Measurements from ENCODE around the gene UMOD.
"Not testable (repeated sequence)": the region's sequence is repeated elsewhere in the genome, so short reads cannot be mapped to it uniquely, and the experiment has no call there.

Gene UMOD

DNA sequence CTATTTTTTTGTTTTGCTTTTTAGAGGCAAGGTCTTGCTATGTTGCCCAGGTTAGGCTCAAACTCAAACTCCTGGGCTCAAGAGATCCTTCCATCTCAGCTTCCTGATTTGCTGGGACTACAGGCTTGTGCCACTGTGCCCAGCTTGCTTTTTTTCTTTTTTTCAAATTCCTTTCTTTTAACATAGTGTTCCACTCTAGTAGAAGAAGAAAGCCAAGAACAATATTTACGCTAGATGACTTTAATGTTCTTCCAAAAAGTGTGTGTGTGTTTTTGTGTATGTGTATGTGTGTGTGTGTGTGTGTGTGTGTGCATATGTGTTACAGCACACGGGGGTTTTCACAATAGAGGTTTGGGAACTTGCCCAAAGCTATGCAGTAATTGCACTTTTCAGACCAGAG is 10.7 kb upstream of the UMOD start:
- DNase-seq (ENCODE audit: low spot score) = no peak

DNA sequence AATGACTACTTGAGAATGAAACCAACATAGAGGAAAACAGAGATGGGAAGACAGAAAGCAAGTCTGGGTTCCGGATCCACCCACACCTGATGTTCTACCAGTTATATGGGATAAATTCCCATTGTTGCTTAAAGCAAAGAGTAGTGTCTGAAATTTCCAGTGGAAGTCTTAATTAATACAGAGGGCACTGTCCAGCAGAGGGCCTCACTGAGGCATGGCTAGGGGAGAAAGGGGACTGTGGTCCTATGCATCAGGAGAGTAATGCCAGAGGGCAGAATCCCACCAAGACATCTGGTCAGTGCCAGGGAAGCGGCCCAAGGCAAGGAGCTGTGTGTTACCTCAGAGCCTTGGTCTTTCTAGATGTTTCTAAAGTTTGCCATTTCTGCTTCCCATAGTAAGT is 7.5 kb upstream of the UMOD start:
- peak; percentile 24 for DNase-seq (ENCODE audit: low spot score)

DNA sequence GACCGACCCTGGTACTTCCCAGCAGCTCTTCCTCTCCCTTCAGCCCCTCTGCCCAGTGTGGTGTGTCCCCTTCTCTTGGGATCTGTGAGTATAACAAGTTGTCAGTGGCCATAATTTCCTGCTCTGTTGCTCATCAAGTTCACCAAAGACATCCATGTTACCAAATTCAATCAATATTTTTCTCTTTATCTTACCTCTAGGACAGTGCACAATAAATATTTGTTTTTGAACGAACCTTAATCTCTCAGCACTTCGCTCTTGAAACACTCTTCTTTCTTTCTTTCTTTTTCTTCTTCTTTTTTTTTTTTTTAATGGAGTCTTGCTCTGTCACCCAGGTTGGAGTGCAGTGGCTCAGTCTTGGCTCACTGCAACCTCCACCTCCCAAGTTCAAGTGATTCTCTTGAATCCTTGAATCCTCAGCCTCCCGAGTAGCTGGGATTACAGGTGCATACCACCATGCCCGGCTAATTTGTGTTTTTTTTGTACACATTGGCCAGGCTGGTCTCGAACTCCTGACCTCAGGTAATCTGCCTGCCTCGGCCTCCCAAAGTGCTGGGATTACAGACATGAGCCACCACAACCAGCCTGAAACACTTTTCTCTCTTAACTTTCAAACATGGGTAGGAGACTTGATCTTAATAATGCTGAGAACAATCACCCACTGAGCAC is 2.7 kb upstream of the UMOD start:
- no peak for DNase-seq (ENCODE audit: low spot score)

DNA sequence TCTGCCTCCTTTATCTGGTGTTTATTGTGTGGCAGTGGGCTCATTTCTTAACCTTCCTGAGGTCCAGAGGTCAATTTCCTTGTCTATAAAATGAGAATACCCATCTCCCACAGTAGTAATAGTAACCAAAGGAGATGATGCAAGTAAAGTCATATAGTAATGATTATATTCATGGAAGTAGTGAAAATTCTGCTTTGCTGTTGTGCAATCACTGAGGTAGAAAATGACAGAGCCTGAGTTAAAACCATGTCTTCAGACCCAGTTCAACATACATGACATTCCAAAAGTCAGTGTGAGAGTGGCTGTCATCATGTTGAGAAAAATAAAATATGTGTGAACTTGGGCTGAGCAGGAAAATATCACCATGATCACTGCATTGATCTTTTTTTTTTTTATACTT is 864 bp upstream of the UMOD start:
- no peak for DNase-seq (ENCODE audit: low spot score)

DNA sequence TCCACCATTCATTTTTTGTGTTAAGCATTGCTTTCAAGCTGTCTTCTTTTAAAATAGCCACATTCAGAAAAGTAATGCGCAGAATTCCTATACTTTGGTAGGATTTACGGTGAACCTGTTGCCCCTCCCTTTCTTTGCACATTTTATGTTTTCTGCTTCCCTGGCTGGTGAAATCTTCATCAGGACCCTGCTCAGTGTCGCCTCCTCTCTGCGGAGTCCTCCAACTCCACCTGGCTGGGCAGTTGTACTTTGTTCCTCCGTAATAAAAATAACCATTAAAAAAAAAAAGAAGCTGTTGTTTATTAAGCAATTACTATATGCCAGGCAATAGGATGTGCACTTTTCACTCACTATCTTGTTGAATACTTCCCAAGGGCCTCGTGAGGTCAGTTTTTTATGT is 2.9 kb downstream of the UMOD start:
- no peak for DNase-seq (ENCODE audit: low spot score)

DNA sequence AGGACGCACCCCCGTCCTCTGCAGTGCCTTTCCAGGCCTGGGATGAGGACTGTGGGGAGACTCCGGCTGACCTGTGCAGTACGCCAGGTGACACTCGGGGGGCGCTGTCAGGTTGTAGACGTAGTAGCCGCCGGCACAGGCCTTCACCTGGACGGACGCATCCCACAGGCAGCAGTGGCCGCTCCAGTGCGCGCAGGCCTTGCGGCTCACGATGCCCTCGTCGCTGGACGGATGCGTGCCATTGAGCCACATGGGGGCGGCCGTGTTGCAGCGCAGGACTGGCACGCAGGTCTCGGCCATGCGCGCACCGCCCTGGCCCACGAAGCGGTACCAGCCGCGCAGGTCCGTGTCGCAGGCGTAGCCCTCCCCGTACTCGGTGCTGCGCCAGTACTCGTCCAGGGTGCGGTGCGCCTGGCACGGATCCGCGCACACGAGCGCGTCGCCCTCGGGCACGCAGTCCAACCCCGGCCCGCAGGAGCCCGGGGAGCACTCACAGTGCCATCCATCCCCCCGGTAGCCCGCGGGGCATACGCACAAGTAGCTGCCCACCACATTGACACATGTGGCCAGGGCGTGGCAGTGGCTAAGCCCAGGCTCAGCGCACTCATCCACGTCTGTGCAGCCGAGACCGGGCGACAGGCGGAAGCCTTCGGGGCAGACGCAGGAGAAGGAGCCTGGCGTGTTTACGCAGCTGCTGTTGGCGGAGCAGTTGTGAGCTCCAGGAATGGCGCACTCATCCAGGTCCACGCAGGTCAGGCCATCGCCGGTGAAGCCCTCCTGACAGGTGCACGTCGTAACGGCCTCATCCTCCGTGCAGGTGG is 3.9 kb downstream of the UMOD start:
- no peak for DNase-seq (ENCODE audit: low spot score)

DNA sequence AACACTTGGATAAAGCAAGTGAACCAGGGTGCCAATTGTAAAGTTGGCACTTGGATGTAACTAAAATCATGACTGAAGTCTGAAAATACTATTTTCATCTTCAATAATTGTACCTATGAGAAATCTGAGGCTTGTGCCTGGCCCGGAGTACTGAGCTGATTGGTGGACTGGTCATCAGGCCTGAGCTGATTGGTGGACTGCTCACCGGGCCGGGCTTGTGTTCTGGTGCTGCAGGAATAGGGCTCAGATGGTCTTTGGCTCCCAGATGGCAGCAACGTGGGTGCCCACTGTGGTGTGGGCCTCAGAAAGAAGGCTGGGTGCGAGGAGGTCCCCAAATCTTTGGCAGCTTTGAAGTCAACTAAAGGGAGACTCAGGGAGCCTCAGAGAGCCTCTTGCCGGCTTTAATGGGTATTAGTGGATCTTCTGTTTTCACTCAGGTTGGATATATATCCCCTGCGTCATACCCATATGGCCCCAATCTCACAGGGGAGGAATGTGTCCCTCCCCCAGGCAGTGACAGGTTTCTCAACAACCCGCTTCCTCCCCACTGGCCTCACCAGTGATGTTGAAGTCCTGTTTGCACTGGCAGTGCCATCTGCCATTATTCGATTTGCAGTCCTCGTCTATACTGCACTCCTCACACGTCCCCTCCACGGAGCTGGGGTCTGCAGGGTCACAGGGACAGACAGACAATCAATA is 4.7 kb downstream of the UMOD start:
- no peak for DNase-seq (ENCODE audit: low spot score)

DNA sequence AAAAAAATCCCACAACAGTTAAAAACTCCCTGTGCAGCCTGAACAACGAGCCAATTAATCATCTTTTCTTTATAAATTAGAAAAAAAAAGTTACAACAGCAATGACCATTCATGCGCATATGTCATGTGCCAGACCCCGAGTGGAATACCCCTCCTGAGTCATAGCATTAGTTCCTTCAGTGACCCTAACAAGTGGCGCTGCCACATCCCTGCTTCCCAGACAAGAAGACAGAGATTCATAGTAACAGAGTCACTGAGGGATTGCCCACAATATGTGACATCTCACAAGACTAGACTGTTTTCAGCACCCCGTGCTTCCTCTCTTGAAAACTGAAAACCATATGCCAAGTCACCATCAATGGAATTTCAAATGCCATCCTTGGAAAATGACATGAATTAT is 7.9 kb downstream of the UMOD start:
- DNase-seq (ENCODE audit: low spot score) = no peak

DNA sequence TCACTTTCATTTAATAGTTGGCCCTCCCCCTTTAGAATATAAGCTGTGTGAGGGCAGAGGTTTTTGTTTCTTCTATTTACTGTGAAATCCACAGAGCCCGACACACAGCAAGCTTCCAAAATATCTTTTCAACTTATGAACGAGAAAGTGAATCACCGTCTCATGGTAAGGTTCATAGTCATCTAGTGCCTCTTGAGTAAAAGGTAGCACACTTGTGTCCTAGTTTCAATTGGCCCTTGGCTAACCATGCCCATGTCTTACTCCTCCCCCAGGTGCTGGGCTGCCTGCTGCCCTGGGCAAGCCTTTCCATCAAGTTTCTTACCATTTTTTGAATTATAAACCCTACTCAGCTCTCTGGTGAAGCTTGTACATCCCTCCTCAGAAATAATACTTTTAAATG is 12.8 kb downstream of the UMOD start:
- DNase-seq (ENCODE audit: low spot score) = no peak

DNA sequence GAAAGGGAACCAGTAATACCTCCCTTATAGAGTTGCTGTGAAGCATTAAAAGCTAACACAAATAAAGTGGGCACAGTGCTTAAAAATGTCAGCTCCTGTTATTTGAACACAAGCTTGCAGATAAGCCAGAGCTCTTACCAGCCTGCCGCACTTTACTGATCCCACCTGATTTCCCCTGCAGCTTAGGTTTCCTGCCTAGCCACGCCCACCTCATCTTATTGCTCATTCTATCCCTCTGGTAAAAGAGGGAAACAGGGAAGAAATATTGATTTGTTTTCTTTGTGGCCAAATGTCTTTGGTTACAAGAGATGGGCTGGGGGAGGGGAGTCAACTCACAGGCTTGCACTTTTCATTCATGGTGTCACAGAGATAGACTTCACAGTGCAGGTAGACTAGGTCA is 15.6 kb downstream of the UMOD start:
- DNase-seq (ENCODE audit: low spot score) = no peak

DNA sequence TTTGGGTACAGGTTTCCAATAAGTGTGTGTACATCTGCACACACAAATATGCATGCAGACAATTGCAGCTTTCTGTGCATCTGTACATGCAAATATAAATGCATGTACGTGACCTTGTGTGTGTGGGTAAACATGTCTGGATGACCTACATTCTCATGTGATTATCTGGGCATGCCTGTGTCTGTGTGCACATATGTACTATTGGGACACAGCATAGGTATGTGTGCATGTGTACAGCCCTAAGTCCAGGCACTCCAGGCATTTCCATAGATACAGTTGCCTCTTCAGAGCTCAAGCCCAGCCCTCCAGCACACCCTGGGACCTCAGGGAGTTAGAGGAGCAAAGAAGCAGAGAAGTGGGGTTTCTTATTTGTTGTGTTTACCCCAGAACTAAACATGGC is 18.1 kb downstream of the UMOD start:
- DNase-seq (ENCODE audit: low spot score) = no peak

DNA sequence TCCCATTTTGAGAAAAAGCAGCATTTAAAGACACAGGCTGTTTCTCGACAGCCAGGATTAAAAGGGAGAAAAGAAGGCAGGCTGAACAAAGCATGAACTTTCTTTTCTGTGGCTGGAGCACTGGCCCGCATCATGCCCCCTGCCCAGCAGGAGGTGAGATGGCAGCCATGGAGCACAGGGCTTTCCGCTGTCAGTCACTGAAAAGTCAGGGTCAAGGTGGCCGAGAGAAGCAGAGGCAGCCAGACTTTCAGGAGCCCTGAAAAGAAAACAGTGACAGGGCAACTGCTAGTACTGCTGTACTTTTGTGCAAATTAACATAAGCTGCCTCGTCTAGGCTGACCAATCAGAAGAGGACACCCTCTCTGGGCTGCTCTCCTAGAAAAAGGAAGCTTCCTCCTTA is 19.4 kb downstream of the UMOD start:
- no peak for DNase-seq (ENCODE audit: low spot score)

DNA sequence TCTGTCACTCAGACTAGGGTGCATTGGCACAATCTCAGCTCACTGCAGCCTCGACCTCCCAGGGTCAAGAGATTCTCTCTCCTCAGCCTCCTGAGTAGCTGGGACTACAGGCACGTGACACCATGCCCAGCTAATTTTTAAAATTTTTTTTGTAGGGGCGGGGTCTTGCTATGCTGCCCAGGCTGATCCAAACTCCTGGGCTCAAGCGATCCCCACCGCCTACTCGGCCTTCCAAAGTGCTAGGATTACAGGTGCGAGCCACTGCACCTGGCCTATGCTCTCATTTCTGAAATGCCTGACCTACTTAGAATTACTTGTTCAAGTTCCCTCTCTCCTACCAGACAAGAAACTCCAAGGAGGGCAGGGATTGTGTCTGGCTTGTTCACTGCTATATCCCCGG is 20.1 kb downstream of the UMOD start:
- DNase-seq (ENCODE audit: low spot score) = no peak

DNA sequence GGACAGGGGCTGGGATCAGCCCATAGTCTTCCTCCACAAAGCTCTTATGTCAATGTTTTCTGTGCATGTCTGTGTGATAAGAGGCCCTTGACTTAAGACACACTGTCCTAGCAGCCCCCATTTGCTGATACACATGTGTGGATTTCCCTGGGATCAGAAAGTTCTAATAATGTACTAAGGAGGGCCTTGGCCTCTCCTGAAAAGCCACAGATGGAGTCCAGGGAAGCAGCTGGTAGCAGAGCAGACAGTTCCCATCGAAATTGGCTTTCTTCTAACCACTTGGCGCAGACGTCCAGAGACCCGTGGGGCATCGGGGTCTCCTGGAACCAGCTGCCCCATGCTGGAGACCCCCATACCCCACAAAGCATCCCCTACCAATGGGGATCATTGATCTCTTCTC is 20.9 kb downstream of the UMOD start:
- no peak for DNase-seq (ENCODE audit: low spot score)

DNA sequence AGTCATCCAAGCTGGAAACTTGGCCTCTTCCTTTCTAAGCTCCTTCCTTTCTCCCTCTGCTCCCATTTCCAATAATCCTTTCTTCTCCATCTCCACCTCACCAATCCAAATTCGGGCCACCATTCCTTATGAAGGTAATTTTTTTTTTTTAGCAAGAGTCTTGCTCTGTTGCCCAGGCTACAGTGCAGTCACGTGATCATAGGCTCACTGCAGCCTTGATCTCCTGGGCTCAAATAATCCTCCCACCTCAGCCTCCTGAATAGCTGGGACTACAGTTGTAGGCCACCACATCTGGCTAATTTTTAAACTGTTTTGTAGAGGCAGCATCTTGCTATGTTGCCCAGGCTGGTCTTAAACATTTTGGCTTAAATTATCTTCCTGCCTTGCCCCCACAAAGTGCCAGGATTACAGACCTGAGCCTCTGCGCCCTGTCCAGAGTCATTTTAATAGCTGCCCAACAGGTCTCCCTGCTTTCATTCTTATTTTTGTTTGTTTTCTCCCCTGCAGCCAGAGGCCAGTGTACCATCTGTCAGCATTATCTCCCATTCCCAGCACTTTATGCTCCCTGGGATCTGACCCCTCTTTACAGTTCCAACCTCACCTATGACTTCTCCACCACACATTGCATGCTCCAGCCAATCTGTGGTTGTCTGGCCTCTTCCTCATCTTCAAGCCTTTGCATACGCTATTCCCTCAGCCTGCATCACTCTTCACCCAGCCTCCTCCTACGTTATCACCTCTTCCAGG is 22.9 kb downstream of the UMOD start:
- no peak for DNase-seq (ENCODE audit: low spot score)

DNA sequence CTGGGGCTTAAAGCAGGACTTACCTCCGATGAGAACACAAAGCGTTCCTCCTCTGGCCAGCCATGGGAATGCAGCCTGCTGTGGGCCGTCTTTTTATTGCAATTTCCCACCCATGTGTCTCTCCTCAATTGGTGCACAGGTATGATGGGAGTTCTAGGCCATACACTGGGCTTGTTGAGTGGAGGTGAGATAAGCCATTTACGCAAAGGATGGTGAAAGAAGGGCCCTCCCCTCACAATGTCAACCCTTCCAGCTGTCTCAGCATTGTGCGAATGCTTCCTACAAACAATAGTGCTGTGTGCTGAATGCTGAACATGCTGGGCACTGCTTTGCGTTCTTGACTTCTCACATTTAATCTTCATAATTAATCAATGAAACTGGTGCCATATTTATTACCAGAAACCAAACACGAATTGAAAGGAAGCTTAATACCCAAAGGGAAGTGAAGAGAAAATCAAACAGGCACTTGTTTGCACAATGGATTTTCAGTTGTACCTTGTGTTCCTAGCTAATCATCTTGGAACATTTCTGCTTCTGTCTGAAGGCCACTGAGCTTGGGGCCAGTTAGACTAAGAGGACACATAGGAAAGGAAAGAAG is 25.0 kb downstream of the UMOD start, which contains the start of gene GP2:
Gene GP2 (minus strand): TSS at position 70 of the 598 bp plus-strand sequence. CDS start 1,082 bp downstream, outside the sequence.
- no peak for DNase-seq (ENCODE audit: low spot score)

DNA sequence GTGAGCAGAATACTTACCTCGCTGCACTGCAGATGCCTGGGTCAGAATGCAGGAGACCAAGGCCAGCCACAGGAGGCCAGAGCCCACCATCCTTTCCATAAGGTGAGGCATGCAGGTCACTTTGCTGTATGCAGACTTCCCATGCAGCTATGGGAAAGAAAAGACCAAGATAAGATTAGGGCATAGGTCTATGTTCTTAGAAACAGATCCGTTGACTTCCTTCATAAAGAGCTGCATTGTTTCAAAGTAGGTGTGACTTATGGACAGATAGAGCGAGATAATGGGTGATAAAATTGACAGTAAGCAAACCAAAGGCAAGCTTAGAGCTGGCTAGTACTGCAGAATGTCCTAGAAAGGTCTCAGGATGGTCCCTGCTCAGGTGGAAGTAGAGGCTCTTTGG is 26.2 kb downstream of the UMOD start:
- no peak for DNase-seq (ENCODE audit: low spot score)

DNA sequence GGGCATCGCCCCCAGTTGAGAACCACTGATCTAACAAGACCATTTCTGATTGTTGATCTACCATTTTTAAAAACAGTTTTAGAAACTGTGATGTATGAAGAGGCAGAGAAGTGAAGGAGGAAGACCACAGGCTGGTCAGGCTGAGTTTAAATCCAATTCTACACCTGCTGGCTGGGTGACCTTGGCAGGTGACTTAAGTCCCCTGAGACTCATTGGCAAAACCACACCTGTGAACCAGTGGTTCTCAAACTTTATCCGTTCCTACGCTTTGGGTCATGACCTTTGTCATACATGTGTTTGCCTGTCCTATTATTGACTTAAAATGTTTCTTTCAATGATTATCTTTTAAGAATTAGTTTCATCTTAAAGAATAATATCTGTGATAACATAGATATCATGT is 27.5 kb downstream of the UMOD start:
- no peak for DNase-seq (ENCODE audit: low spot score)

DNA sequence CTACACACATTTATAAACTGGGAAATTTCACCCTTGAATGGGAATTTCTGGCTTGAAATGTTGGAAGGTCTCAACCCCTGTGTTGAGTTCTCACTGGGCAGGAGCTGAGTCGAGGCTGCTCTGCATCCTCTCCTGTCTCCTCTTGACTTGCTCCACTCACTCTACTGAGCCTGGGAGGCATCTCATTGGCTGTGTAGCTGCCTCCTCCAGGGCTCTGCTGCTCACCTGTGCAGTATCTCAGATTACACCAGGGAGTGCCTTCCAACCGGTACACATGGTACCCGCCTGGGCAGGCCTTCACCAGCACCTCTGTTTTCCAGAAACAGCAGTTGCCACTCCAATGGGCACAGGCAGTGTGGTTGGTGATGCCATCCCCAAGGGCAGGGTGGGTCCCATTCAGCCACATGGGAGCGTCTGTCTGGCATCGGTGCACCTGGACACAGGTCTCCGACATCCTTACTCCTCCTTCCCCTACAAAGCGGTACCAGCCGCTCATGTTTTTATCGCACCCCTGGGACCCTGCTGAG is 28.9 kb downstream of the UMOD start:
- no peak for DNase-seq (ENCODE audit: low spot score)

DNA sequence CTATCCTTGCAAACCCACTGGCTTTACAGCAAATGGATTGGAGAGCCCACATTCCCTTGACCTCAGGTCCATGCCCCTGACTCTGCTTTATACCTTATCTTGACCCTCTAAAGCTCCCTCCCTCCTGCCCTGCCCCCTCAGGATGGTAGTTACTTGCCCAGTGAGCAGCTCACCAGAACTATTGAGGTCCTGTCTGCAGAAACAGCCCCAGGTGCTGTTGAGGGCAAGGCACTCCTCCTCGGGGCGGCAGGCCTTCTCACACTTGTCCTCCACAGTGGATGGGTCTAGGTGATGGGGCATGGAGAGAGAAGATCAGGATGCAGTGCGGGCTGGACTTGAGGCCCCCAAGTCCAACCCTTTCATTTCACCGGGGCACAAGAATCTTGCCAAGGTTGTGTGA is 29.8 kb downstream of the UMOD start:
- DNase-seq (ENCODE audit: low spot score) = no peak

DNA sequence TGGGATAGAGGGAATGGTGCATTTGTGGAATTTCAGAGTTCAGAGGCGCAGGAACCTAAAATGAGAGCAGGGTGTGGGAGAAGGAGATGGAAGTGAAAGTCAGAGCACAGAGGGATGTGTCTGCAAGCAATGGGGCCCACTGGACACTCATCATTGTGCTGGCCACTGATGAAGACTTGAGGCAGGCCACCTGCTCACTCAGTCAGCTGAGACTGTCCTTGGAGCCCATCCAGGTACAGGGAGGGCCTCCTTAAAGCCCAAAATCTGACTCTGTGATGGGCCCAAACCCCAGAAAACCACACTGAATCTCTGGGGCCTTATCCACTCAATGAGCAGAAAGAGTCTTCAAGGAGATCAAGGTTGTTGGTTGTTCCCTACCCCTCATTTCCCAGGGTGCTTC is 30.8 kb downstream of the UMOD start:
- DNase-seq (ENCODE audit: low spot score) = no peak

DNA sequence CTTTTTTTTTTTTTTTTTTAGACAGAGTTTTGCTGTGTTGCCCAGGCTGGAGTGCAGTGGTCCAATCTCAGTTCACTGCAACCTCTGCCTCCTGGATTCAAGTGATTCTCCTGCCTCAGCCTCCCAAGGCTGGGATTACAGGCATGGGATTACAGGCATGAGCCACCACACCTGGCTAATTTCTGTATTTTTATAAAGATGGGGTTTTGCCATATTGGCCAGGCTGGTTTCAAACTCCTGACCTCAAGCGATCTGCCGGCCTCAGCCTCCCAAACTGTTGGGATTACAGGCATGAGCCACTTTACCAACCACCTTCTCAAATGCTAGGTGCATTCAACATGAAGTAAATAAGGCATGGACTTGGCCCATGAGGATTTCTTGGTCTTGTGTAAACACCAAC is 31.5 kb downstream of the UMOD start:
- not testable (repeated sequence) for DNase-seq (ENCODE audit: low spot score)

Measured in NAMALWA (cell line).